GM21447 (cell line): ENCODE results near the gene QPRT.
"Not testable (repeated sequence)": the region's sequence is repeated elsewhere in the genome, so short reads cannot be mapped to it uniquely, and the experiment has no call there.

Experiments used
- ATAC-seq: cut with Tn5 transposase; IDR thresholded peaks from one replicate; pipeline ENCODE4 v1.9.1; 2021; ENCODE audit not compliant: unreplicated experiment

The QPRT gene

GRCh38 chr16:29744541-29745101, 65.6 kb downstream of the QPRT start:
- ATAC-seq, result no peak

DNA sequence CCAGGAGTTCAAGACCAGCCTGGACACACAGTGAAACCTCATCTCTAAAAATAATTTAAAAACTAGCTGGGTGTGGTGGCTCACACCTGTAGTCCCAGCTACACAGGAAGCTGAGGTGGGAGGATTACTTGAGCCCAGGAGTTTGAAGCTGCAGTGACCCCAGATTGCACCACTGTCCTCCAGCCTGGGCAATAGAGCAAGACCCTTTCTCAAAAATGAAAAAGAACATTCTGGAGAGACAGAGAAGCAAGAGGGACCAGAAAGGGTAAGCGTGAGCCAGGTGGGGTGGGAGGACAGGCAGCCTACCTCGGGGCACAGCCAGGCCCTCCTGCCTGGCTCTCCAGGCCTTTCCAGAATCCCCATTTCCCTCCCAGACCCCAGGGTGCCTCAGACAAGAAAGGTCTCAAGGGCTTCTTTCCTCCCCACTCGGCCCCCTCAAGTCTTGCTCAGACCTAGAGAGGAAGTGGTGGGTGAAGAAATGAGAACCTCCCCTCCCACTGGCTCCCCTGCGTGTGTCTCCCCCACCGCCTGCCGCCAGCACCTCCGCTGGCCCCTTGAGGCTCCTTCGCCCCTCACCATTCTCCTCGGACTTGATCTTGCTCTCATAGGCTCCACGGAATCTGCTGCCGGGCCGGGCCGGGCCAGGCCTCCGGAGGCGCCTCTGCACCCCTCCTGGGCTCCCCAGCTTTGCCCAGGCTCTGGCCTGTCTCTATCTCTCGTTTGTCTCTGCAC, 66.3 kb downstream of the QPRT start:
- ATAC-seq, result peak; percentile 31

DNA sequence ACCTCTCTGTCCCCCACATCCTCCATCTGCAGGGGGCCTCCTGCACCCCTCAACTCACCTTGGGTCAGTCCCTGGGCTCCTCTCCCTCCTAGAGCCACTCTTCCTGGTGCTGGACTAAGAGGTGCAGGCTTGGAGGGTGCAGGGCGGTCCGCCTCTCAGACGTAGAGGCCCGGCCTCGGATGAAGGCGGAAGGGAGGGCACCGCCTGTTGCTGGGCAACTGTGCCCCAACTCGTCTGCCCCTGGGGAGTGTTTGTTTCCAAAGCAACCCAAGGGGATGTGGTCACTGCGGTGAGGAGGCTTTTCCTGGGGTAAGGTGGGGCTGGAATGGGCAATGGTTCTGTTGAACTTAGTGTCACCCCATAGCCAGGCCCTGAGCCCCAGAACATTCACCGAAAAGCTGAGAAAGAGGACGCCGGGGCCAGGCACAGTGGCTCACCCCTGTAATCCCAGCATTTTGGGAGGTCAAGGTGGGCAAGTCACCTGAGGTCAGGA, 66.9 kb downstream of the QPRT start, which contains the start of gene C16orf54:
Gene C16orf54 (minus strand): TSS at position 138 of the 493 bp plus-strand sequence. CDS start 1,039 bp downstream, outside the sequence.
- ATAC-seq, result peak; percentile 76

DNA sequence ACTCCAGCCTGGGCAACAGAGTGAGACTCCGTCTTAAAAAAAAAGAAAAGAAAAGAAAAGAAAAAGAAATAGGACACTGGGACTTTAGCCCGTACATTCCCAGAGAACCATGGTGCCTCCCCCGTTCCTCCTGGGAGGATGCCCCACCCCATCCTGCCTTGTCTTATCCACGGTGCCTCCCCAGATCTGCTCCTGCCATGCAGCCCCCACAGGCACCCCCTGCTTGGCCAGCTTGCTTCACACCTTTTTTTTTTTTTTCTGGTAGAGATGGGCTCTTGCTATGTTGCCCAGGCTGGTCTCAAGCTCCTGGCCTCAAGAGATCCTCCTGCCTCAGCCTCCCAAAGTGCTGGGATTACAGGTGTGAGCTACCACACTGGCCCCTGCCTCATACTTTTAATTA, 67.5 kb downstream of the QPRT start:
- ATAC-seq, result not testable (repeated sequence)
